HepG2 (cell line): Measurements from ENCODE around the gene LSMEM2. TPM values are rescaled to one million over a fixed set of nuclear protein-coding genes. Genes with fewer than 3 reads are reported as not detected.

Experiments
- ATRX ChIP-seq: sonication (generic); formaldehyde crosslinking; IDR thresholded peaks from 2 replicates; pipeline ENCODE4 v1.4.0; 2020; ENCODE audit warnings: missing genetic modification reagents, borderline replicate concordance
- ELF4 ChIP-seq: sonication (generic); formaldehyde crosslinking; IDR thresholded peaks from 2 replicates; pipeline ENCODE4 v1.5.0; 2020; ENCODE audit warnings: missing genetic modification reagents, mild to moderate bottlenecking, moderate library complexity, borderline replicate concordance
- FOXC1 ChIP-seq: sonication (generic); formaldehyde crosslinking; IDR thresholded peaks from 2 replicates; pipeline ENCODE4 v1.8.0; 2022; ENCODE audit warnings: mild to moderate bottlenecking, missing genetic modification reagents, borderline replicate concordance
- MLLT10 ChIP-seq: sonication (generic); formaldehyde crosslinking; IDR thresholded peaks from 2 replicates; pipeline ENCODE4 v1.4.0; 2020; ENCODE audit warnings: missing genetic modification reagents
- SCMH1 ChIP-seq: sonication (generic); formaldehyde crosslinking; IDR thresholded peaks from 2 replicates; pipeline ENCODE4 v1.9.0; 2021; ENCODE audit warnings: missing genetic modification reagents, mild to moderate bottlenecking, borderline replicate concordance
- SRSF9 ChIP-seq: fragments of 200-400 bp; formaldehyde crosslinking; IDR thresholded peaks from 2 replicates; pipeline ENCODE4 v1.6.1; 2018; ENCODE audit warnings: borderline replicate concordance, mild to moderate bottlenecking, low read depth, low read length; ENCODE audit not compliant: insufficient read depth, poor library complexity, severe bottlenecking
- TEF ChIP-seq: sonication (generic); formaldehyde crosslinking; IDR thresholded peaks from 2 replicates; pipeline ENCODE4 v1.5.0; 2020; ENCODE audit warnings: missing genetic modification reagents
- YEATS2 ChIP-seq: sonication (generic); formaldehyde crosslinking; IDR thresholded peaks from 2 replicates; pipeline ENCODE4 v1.4.0; 2020; ENCODE audit warnings: missing genetic modification reagents, borderline replicate concordance
- ZNF33A ChIP-seq: sonication (generic); formaldehyde crosslinking; IDR thresholded peaks from 2 replicates; pipeline ENCODE4 v1.5.1; 2020; ENCODE audit warnings: missing genetic modification reagents, mild to moderate bottlenecking, moderate library complexity, borderline replicate concordance
- ZNF614 ChIP-seq: IDR thresholded peaks from 2 replicates; pipeline ENCODE4 v1.6.1; 2018; ENCODE audit warnings: missing biosample characterization, missing genetic modification reagents, inconsistent platforms, borderline replicate concordance
- polyA plus RNA-seq, 8 experiments: library from polyadenylated mRNA; depleted of rRNA in 3 of 8; stranded (reverse) in 7 of 8; unstranded in 1 of 8; fragments of >200 nt; fragmentation: Illumina TruSeq in 4 of 8; extraction: Trizol in 4 of 8; gene quantifications; 2 replicates each; pipeline versions ENCODE4 v1.2.1 to v1.2.3, GENCODE V29; 2011 to 2016; ENCODE audit warnings: low read depth in 4 of 8, missing spikeins in 1 of 8, mixed read lengths in 1 of 8; ENCODE audit not compliant: insufficient read depth in 1 of 8
- total RNA-seq, 5 experiments: library from RNA; depleted of rRNA; stranded (reverse); fragments of >200 nt; fragmentation: Illumina TruSeq; extraction: Trizol; gene quantifications; 2 replicates each; pipeline ENCODE4 v1.2.3, GENCODE V29; 2016; ENCODE audit warnings: low read depth in 1 of 5
- TF ChIP-seq, protein P1 (sequence below), 2 experiments: sonication (generic) in 1 of 2; formaldehyde crosslinking in 1 of 2; IDR thresholded peaks; 2 replicates each; pipeline versions ENCODE4 v1.4.0 to v1.6.1; 2018 to 2020; ENCODE audit warnings: missing genetic modification reagents in 2 of 2, borderline replicate concordance in 1 of 2, low read depth in 1 of 2, mild to moderate bottlenecking in 1 of 2, missing biosample characterization in 1 of 2
- TF ChIP-seq, protein P2 (sequence below), 2 experiments: fragments of 450-650 bp in 1 of 2; sonication (generic) in 1 of 2; formaldehyde crosslinking in 1 of 2; IDR thresholded peaks; 2 replicates each; pipeline versions ENCODE4 v1.6.1 to v1.8.0; 2016 to 2022; ENCODE audit warnings: antibody characterized with exemption in 1 of 2, mild to moderate bottlenecking in 1 of 2, missing genetic modification reagents in 1 of 2
- TF ChIP-seq, protein P3 (sequence below): sonication (generic); formaldehyde crosslinking; IDR thresholded peaks from 2 replicates; pipeline ENCODE4 v1.5.1; 2020; ENCODE audit warnings: missing genetic modification reagents, mild to moderate bottlenecking, borderline replicate concordance

The LSMEM2 gene
- total and polyA plus RNA-seq, 2 of the 13 experiments (the other 11 are each of a cell fraction or from before 2014, with no cell fraction given): 0.07 to 0.41 TPM

- TF ChIP-seq SRSF9 (no peak), ATRX (CRISPR knock-in tag) (no peak), ELF4 (CRISPR knock-in tag) (peak; percentile 33; the same call in 1 of the 2 replicates), SCMH1 (CRISPR knock-in tag) (no peak), MLLT10 (CRISPR knock-in tag) (no peak), ZNF614 (CRISPR knock-in tag) (no peak), TEF (CRISPR knock-in tag) (no peak), YEATS2 (CRISPR knock-in tag) (no peak), FOXC1 (CRISPR knock-in tag) (no peak), ZNF33A (CRISPR knock-in tag) (no peak)
- TF ChIP-seq, protein P1, sequence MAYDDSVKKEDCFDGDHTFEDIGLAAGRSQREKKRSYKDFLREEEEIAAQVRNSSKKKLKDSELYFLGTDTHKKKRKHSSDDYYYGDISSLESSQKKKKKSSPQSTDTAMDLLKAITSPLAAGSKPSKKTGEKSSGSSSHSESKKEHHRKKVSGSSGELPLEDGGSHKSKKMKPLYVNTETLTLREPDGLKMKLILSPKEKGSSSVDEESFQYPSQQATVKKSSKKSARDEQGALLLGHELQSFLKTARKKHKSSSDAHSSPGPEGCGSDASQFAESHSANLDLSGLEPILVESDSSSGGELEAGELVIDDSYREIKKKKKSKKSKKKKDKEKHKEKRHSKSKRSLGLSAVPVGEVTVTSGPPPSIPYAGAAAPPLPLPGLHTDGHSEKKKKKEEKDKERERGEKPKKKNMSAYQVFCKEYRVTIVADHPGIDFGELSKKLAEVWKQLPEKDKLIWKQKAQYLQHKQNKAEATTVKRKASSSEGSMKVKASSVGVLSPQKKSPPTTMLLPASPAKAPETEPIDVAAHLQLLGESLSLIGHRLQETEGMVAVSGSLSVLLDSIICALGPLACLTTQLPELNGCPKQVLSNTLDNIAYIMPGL (CRISPR knock-in tag; IDR thresholded peaks at IDR 0.05; ENCODE audit: borderline replicate concordance in 1 of 2, low read depth in 1 of 2): no peak; a peak in 1 of 4 replicates
- TF ChIP-seq, protein P2, sequence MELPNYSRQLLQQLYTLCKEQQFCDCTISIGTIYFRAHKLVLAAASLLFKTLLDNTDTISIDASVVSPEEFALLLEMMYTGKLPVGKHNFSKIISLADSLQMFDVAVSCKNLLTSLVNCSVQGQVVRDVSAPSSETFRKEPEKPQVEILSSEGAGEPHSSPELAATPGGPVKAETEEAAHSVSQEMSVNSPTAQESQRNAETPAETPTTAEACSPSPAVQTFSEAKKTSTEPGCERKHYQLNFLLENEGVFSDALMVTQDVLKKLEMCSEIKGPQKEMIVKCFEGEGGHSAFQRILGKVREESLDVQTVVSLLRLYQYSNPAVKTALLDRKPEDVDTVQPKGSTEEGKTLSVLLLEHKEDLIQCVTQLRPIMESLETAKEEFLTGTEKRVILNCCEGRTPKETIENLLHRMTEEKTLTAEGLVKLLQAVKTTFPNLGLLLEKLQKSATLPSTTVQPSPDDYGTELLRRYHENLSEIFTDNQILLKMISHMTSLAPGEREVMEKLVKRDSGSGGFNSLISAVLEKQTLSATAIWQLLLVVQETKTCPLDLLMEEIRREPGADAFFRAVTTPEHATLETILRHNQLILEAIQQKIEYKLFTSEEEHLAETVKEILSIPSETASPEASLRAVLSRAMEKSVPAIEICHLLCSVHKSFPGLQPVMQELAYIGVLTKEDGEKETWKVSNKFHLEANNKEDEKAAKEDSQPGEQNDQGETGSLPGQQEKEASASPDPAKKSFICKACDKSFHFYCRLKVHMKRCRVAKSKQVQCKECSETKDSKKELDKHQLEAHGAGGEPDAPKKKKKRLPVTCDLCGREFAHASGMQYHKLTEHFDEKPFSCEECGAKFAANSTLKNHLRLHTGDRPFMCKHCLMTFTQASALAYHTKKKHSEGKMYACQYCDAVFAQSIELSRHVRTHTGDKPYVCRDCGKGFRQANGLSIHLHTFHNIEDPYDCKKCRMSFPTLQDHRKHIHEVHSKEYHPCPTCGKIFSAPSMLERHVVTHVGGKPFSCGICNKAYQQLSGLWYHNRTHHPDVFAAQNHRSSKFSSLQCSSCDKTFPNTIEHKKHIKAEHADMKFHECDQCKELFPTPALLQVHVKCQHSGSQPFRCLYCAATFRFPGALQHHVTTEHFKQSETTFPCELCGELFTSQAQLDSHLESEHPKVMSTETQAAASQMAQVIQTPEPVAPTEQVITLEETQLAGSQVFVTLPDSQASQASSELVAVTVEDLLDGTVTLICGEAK (IDR thresholded peaks at IDR 0.05): no peak
- TF ChIP-seq, protein P2 (CRISPR knock-in tag; IDR thresholded peaks at IDR 0.05): no peak
- TF ChIP-seq, protein P3, sequence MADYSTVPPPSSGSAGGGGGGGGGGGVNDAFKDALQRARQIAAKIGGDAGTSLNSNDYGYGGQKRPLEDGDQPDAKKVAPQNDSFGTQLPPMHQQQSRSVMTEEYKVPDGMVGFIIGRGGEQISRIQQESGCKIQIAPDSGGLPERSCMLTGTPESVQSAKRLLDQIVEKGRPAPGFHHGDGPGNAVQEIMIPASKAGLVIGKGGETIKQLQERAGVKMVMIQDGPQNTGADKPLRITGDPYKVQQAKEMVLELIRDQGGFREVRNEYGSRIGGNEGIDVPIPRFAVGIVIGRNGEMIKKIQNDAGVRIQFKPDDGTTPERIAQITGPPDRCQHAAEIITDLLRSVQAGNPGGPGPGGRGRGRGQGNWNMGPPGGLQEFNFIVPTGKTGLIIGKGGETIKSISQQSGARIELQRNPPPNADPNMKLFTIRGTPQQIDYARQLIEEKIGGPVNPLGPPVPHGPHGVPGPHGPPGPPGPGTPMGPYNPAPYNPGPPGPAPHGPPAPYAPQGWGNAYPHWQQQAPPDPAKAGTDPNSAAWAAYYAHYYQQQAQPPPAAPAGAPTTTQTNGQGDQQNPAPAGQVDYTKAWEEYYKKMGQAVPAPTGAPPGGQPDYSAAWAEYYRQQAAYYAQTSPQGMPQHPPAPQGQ: no peak
Measured at GRCh38 chr3:50268703-50269451, 10.0 kb upstream of the LSMEM2 start, which contains the start of gene SEMA3B (continued).
